GM10248 (cell line): ENCODE data around the gene RBSN.

ENCODE experiments used
- CTCF ChIA-PET: fragments of 300-600 bp; sonication (Branson Sonifier 250); formaldehyde crosslinking; extraction: SDS; loops from one replicate; lab custom pipeline; 2021; ENCODE audit warnings: antibody characterized with exemption; lab: Yijun Ruan, JAX
- POLR2A ChIA-PET: fragments of 350-650 bp; sonication (Branson Sonifier 250); formaldehyde crosslinking; extraction: SDS; loops from one replicate; lab custom pipeline; 2020; ENCODE audit warnings: antibody characterized with exemption; lab: Yijun Ruan, JAX
- DNase-seq: peaks from one replicate; pipeline ENCODE4 v3.0.0; 2012; ENCODE audit errors: extremely low spot score
- CTCF ChIP-seq: IDR thresholded peaks from 2 replicates; pipeline ENCODE4 v1.5.1; 2012; ENCODE audit warnings: mild to moderate bottlenecking, low read depth; ENCODE audit errors: extremely low read depth, missing control alignments, control extremely low read depth

Gene RBSN

GRCh38 chr3:15120986-15121385 is 22.0 kb upstream of the RBSN start:
- no peak for DNase-seq
- no peak for TF ChIP-seq CTCF
- ChIA-PET CTCF (interaction anchor here (0.7 to 1.0 kb wide), 2 partner anchors 13 to 80 kb away, joined by 3 to 4 read pairs; no protein-coding TSS in a partner anchor), POLR2A (no interaction called here)

GRCh38 chr3:15117011-15117410 is 18.1 kb upstream of the RBSN start:
- ChIA-PET CTCF (interaction anchor here (0.8 to 5.2 kb wide), 8 partner anchors 10 to 191 kb away, joined by 3 to 92 read pairs (median 4); no protein-coding TSS in a partner anchor), POLR2A (no interaction called here)

DNA sequence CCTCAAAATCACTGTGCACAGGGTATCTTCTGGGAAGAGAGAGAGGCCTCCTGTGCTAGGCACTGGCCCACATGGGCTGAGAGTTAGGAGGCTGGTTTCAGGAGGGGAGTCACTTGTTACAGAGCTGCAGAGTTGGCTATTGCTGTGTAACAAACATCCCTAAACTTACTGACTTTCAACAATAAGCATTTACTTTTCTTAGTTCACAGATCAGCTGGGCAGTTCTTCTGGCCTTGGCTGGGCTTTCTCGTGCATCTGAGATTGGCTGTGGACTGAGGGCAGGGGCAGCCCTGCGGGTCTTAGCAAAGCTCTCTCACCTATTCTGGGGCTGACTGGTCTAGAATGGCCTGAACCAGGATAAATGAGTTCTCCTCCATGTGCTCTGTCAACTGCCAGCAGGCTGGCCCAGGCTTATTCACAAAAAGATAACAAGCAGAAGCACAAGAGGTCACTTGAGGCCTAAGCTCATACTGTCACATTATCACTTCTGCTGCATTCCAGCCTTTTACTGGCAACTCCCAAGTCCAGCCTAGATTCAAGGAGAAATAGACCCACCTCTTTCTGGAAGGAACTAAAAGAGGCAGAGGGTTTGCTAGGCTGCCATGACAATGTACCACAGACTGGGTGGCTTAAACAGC is 17.2 kb upstream of the RBSN start:
- ChIA-PET CTCF (interaction anchor here (0.8 to 5.2 kb wide), 8 partner anchors 9 to 159 kb away, joined by 3 to 92 read pairs (median 4); partner anchors contain the start of genes CAPN7 and RBSN), POLR2A (interaction anchor here (0.8 kb wide), 1 partner anchor 246 kb away, joined by 3 read pairs; no protein-coding TSS in a partner anchor)
- no peak for DNase-seq
- no peak for TF ChIP-seq CTCF

More at GRCh38 chr3:15117011-15117410, 18.1 kb upstream of the RBSN start:
- no peak for TF ChIP-seq CTCF
- DNase-seq: no peak

DNA sequence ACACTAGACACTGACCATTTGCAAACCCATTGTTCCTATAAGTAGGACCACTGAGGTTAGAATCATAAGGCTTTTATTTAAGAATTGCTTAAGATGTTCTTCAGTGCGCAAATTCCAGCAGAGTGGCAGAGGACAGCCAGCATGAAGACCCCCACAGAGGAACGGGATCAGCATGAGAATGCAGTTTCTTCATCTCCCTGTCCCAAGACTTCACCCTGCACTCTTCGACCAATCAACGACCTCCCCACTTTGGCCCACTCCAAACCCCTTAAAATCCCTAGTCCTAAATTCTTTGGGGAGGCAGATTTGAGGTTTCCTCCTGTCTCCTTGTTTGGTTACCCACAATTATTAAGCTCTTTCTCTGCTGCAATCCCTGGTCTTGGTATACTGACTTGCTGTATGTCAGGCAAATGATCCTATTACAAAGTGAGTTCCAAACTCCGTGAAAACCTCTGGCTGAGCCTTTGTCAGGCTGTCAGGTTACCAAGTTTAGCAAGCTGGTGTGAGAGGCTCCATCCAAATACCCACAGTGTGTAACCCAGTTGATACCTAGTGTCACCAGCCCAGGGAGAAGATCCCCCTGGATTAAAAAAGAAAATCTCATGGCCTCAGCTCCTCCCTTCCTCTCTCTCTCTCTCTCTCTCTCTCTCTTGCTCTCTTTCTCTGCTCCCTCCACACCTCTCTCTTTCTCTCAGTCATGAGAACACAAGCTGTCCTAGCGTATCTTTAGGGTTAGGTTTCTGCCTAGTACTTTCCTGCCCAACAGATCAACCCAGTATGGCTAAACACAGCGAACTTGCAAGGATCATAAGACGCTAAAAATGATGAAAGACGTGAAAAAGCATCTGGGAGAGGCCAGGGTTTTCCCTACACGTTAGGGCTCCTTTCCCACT is 15.8 kb upstream of the RBSN start:
- CTCF ChIA-PET: interaction anchor here (0.9 to 5.2 kb wide), 5 partner anchors 7 to 91 kb away, joined by 3 to 92 read pairs (median 4); partner anchors contain the start of gene CAPN7
- DNase-seq: no peak
- TF ChIP-seq CTCF: no peak
- POLR2A ChIA-PET: no interaction called here

DNA sequence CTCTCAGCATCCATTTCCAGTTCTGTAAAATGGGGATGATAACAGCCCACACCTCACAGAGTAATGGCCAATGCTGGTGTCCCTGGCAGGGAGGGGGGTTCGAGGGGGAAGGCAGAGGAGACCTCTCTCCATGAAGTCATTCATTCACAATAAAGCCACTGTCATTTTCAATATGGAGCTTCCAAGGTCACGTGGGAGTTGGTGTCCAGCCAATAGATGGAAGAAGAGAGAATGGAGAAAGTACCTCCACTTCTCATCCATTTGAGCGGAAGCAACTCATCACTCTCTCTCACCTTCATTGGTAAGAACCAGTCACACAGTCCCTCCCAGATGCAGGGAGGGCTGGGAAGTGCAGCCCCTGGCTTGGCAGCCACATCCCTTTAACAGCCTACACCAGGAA is 14.9 kb upstream of the RBSN start:
- no peak for DNase-seq
- no peak for TF ChIP-seq CTCF
- ChIA-PET POLR2A (no interaction called here), CTCF (interaction anchor here (1.0 to 2.3 kb wide), 3 partner anchors 14 to 92 kb away, joined by 4 to 7 read pairs (median 6); partner anchors contain the start of genes CAPN7 and RBSN)

DNA sequence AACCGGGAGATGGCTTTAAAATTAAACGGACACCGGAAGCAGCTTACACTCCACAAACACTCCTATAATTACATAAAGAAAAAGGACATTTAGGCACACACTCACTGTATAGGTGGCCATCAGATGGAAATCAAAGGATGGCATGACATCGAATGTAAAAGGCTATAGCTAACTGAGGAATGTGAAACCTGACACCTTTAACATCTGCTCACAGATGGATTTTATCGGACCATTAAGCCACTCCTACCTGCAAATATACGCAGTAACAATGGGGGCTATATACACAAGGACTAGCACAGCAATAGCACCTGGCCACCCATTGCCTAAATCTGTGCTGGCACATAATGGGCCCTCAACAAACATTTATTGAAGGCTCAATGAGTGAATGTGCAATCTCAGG is 14.5 kb upstream of the RBSN start:
- ChIA-PET POLR2A (no interaction called here), CTCF (interaction anchor here (1.0 to 2.3 kb wide), 3 partner anchors 14 to 92 kb away, joined by 4 to 7 read pairs (median 6); partner anchors contain the start of genes CAPN7 and RBSN)
- no peak for TF ChIP-seq CTCF
- DNase-seq: no peak
